GM12872 (cell line): ENCODE measurements around the gene MAP3K4.

Source experiments
- TF ChIP-seq, protein P1 (sequence below): IDR thresholded peaks from 3 replicates; pipeline ENCODE4 v1.5.1; 2011; ENCODE audit warnings: low read depth, mild to moderate bottlenecking, low read length, moderate library complexity; ENCODE audit not compliant: insufficient read depth

The MAP3K4 gene

GRCh38 chr6:161080263-161080970 is 88.8 kb downstream of the MAP3K4 start:
- TF ChIP-seq, protein P1, sequence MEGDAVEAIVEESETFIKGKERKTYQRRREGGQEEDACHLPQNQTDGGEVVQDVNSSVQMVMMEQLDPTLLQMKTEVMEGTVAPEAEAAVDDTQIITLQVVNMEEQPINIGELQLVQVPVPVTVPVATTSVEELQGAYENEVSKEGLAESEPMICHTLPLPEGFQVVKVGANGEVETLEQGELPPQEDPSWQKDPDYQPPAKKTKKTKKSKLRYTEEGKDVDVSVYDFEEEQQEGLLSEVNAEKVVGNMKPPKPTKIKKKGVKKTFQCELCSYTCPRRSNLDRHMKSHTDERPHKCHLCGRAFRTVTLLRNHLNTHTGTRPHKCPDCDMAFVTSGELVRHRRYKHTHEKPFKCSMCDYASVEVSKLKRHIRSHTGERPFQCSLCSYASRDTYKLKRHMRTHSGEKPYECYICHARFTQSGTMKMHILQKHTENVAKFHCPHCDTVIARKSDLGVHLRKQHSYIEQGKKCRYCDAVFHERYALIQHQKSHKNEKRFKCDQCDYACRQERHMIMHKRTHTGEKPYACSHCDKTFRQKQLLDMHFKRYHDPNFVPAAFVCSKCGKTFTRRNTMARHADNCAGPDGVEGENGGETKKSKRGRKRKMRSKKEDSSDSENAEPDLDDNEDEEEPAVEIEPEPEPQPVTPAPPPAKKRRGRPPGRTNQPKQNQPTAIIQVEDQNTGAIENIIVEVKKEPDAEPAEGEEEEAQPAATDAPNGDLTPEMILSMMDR: no peak

DNA sequence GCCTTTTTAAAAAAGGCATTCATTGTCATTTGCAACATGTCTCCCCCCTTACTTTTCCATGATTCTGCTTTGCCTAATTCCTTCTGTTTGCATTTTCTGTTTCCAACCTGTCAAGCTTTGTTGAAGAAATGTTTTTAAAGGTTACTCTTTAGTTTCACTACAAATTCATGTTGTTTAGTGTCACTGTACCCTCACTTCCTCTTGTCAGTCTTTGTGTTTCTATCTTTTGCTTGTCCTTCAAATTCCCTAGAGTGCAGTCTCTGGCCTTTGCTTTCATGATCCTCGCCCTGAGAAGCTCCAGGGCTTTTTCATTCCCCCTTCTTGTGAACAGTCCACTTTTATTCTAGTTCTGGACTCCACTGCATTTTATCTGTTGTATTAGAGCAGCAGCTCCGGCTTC is 90.6 kb downstream of the MAP3K4 start:
- TF ChIP-seq, protein P1: no peak

- TF ChIP-seq, protein P1: no peak
Measured at GRCh38 chr6:161085246-161085645, 93.7 kb downstream of the MAP3K4 start.

- TF ChIP-seq, protein P1: no peak
Measured at GRCh38 chr6:161088676-161089328, 97.2 kb downstream of the MAP3K4 start.

- TF ChIP-seq, protein P1: no peak
Measured at GRCh38 chr6:161091151-161091550, 99.6 kb downstream of the MAP3K4 start.

- TF ChIP-seq, protein P1: no peak
Measured at GRCh38 chr6:161091972-161092701, 100.6 kb downstream of the MAP3K4 start.

DNA sequence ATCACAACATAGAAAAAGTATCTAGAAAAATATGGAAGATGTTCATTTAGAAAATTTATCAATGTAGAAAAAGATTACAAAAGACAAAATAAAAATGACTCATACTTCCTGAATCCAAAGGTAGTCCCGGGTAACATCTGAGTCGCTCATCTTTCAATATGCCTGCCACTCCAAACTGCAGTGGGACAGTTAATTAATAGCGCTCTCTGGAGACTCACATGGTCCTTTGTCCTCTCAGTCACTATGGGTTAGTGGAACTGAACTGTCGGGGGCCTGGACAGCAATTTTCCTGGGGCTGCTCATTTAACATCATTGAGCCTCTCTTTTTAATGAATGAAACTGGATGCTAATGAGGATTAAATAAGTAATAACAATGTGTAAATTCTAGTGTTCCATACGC is 103.4 kb downstream of the MAP3K4 start:
- TF ChIP-seq, protein P1: no peak
